22Rv1 (cell line): ENCODE results near the gene FGGY.

Experiments used
- CTCF ChIP-seq: fragments of 450-650 bp; IDR thresholded peaks from 2 replicates; pipeline ENCODE4 v1.5.1; 2017; ENCODE audit warnings: mild to moderate bottlenecking
- ZFX ChIP-seq: fragments of 450-650 bp; IDR thresholded peaks from 2 replicates; pipeline ENCODE4 v1.6.1; 2017; ENCODE audit warnings: antibody characterized with exemption, borderline replicate concordance

- no peak for TF ChIP-seq CTCF
- no peak for TF ChIP-seq ZFX
These were observed 338.2 kb downstream of the FGGY start for GRCh38 chr1:59635097-59635496.
